Peyer's patch (tissue), 4 donors: ENCODE results near the gene SEMA4D. TPM values are rescaled to one million over a fixed set of nuclear protein-coding genes. Genes with fewer than 3 reads are reported as not detected.
A peak's percentile ranks its signal among the peaks of the same experiment; 100 is the strongest.

Source experiments
- DNase-seq, 3 donors: peaks; one replicate each; pipeline ENCODE4 v3.0.0-alpha.2; 2017 to 2019
- H3K27ac ChIP-seq, 4 donors: fragments of 200-600 bp; sonication (generic); one replicate each; pipeline ENCODE4 v1.5.1; 2016 to 2019
- H3K27me3 ChIP-seq, 2 donors: fragments of 200-600 bp; sonication (generic); one replicate each; pipeline ENCODE4 v1.5.1; 2019
- H3K36me3 ChIP-seq, 3 donors: fragments of 200-600 bp; sonication (generic); one replicate each; pipeline ENCODE4 v1.5.1; 2016 to 2019
- H3K4me1 ChIP-seq, 4 donors: fragments of 200-600 bp; sonication (generic); one replicate each; pipeline ENCODE4 v1.5.1; 2016 to 2019
- H3K4me3 ChIP-seq, 4 donors: fragments of 200-600 bp; sonication (generic); 1 replicate in 3 of 4; 2 replicates in 1 of 4; pipeline ENCODE4 v1.5.1; 2016 to 2019; ENCODE audit warnings: mild to moderate bottlenecking in 1 of 4
- H3K9me3 ChIP-seq, 4 donors: fragments of 200-600 bp; sonication (generic); one replicate each; pipeline ENCODE4 v1.5.1; 2016 to 2019; ENCODE audit warnings: mild to moderate bottlenecking in 1 of 4
- POLR2A ChIP-seq, 2 donors: fragments of 450-650 bp; IDR thresholded peaks; one replicate each; pipeline ENCODE4 v1.5.1; 2017; ENCODE audit warnings: antibody characterized with exemption in 2 of 2, mild to moderate bottlenecking in 2 of 2, moderate library complexity in 2 of 2
- total RNA-seq, 4 donors: library from RNA; depleted of rRNA; stranded (reverse); fragments of >200 nt; gene quantifications; one replicate each; pipeline ENCODE4 v1.1.0, GENCODE V29; 2016
- TF ChIP-seq, protein P1 (sequence below), 6 experiments: fragments of 450-650 bp in 4 of 6; fragments of 200-600 bp in 2 of 6; sonication (generic) in 1 of 6; IDR thresholded peaks; one replicate each; pipeline ENCODE4 v1.5.1; 2017 to 2019; ENCODE audit warnings: antibody characterized with exemption in 6 of 6, mild to moderate bottlenecking in 3 of 6, moderate library complexity in 1 of 6

SEMA4D gene
- total RNA-seq, 4 donors from 2014 or later: 24.3 to 124 (median 30.0) TPM

DNA sequence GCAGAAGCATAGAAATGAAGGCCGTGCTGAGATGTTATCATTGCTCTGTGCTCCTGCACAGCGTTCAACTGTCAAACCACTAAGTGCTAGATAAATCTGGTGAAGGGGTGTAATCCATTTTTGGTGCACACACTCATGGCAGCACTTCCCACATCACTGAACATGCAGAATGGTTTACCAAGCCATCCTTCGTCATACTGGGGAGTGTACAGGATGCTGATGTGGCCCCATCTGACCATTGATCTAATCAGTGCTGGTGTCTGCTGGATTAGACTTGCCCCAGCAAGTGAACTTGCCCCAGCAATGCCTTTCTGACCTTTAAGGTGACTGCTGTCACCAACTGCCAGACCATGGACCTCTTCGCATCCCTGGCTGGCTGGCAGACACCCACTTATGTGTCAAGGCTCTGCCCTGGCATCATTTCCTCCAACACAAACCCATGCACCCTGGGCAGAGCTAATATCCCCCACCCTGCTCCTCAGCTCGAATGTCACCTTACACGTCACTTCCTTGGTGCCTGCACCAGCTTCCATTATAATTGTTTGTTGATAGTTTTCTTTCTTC is 4.2 kb upstream of the SEMA4D start:
- TF ChIP-seq POLR2A (IDR thresholded peaks at IDR 0.05): no peak
- TF ChIP-seq, protein P1, sequence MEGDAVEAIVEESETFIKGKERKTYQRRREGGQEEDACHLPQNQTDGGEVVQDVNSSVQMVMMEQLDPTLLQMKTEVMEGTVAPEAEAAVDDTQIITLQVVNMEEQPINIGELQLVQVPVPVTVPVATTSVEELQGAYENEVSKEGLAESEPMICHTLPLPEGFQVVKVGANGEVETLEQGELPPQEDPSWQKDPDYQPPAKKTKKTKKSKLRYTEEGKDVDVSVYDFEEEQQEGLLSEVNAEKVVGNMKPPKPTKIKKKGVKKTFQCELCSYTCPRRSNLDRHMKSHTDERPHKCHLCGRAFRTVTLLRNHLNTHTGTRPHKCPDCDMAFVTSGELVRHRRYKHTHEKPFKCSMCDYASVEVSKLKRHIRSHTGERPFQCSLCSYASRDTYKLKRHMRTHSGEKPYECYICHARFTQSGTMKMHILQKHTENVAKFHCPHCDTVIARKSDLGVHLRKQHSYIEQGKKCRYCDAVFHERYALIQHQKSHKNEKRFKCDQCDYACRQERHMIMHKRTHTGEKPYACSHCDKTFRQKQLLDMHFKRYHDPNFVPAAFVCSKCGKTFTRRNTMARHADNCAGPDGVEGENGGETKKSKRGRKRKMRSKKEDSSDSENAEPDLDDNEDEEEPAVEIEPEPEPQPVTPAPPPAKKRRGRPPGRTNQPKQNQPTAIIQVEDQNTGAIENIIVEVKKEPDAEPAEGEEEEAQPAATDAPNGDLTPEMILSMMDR (IDR thresholded peaks at IDR 0.05): no peak
- no peak overlapping the region for H3K4me3 ChIP-seq
- no peak for DNase-seq
- no peaks in the 10 kb centered on the region for H3K9me3 ChIP-seq
- H3K27ac ChIP-seq: peak overlapping the region in 3 of 4 donors; percentile 42 to 59 (median 56)
- H3K4me1 ChIP-seq: peaks cover 0 to 14% (median 13%) of the 10 kb centered on the region in 4 donors
- no peaks in the 10 kb centered on the region for H3K36me3 ChIP-seq
- H3K27me3 ChIP-seq: no peaks in the 10 kb centered on the region

DNA sequence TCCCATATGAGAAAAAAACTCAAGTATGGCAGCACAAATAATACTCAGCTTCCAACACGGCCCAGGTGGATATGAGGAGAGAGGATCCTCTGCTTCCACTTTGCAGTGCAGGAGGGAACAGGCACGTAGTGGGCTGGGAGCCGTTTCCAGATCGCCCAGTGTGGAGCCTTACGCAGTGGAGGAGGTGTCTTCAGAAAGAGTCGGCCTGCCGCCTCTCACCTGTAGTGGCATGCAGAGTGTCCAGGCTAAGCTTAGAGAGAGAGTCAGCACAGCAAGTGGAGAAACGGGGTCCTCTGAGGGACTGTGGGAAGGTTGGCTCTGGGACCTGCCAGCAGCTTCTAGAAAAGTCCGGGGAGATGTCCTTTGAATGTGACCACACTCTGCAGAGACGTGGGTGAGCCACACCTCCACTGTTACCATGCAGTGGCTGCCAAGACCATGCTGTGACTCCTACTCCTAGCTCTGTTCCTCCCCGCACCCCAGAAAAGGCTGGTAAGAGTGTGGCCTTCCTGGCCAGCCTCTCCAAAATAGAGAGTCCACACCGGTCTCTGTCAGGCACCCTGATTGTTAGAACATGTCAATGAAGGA is 3.5 kb upstream of the SEMA4D start:
- Histone ChIP-seq H3K4me3 (no peak overlapping the region), H3K27ac (peak overlapping the region in 3 of 4 donors; percentile 42 to 56 (median 55)), H3K9me3 (no peaks in the 10 kb centered on the region), H3K27me3 (no peaks in the 10 kb centered on the region), H3K4me1 (peaks cover 0 to 21% (median 14%) of the 10 kb centered on the region in 4 donors), H3K36me3 (no peaks in the 10 kb centered on the region)
- no peak for TF ChIP-seq POLR2A (IDR thresholded peaks at IDR 0.05)
- TF ChIP-seq, protein P1 (IDR thresholded peaks at IDR 0.05): no peak
- no peak for DNase-seq

GRCh38 chr9:89500008-89500407 is 2.1 kb upstream of the SEMA4D start:
- Histone ChIP-seq H3K27me3 (no peaks in the 10 kb centered on the region), H3K4me1 (peaks cover 0 to 28% (median 21%) of the 10 kb centered on the region in 4 donors), H3K4me3 (no peak overlapping the region), H3K9me3 (no peaks in the 10 kb centered on the region), H3K36me3 (no peaks in the 10 kb centered on the region), H3K27ac (peak overlapping the region in 1 of 4 donors; percentile 87)
- TF ChIP-seq, protein P1 (IDR thresholded peaks at IDR 0.05): no peak
- no peak for DNase-seq

DNA sequence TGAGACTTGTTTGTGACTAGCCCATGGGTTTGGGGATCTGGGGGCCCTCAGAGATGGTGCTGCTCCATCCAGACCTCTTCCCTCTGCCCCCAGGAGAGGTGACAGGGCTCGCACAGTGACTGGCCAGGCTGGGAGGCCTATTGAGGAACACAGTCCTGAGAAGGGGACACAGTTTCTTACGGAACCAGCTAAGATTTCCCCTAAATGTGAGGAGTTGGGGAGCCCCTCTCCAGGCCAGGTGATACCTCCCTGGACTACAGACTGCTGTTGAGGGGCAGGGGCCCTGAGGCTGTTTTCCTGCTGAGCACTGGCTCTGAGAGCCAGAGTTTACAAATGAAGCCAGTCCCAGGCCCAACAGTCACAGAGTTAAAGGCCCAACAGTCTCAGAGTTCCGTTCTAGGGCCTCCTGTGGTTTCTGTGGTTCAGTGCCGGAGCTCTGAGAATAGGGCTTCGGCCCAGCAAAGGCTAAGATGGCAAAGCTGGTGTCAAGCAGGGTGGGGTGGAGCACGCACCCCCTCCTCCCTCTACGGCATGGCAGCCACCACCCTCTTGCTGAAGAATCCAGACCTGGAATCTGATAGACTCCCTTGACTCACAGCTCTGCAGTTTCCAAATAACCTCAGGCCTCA is 1.1 kb upstream of the SEMA4D start:
- no peaks in the 10 kb centered on the region for H3K27me3 ChIP-seq
- peak overlapping the region; percentile 45 to 87 (median 73) for H3K27ac ChIP-seq
- no peak overlapping the region for H3K4me3 ChIP-seq
- no peaks in the 10 kb centered on the region for H3K36me3 ChIP-seq
- peaks cover 0 to 35% (median 22%) of the 10 kb centered on the region in 4 donors for H3K4me1 ChIP-seq
- TF ChIP-seq POLR2A (IDR thresholded peaks at IDR 0.05): no peak
- TF ChIP-seq, protein P1 (IDR thresholded peaks at IDR 0.05): no peak
- H3K9me3 ChIP-seq: no peaks in the 10 kb centered on the region
- peak in 2 of 3 donors; percentile 78 to 83 for DNase-seq

GRCh38 chr9:89497257-89497963 is 503 bp downstream of the SEMA4D start:
- Histone ChIP-seq H3K4me3 (peak overlapping the region; percentile 76 to 98 (median 86)), H3K9me3 (no peaks in the 10 kb centered on the region), H3K36me3 (no peaks in the 10 kb centered on the region), H3K27ac (peak overlapping the region; percentile 81 to 92 (median 86)), H3K27me3 (no peaks in the 10 kb centered on the region), H3K4me1 (peaks cover 0 to 35% (median 24%) of the 10 kb centered on the region in 4 donors)
- TF ChIP-seq POLR2A (IDR thresholded peaks at IDR 0.05): no peak
- TF ChIP-seq, protein P1 (IDR thresholded peaks at IDR 0.05): no peak
- DNase-seq: peak; percentile 64 to 82 (median 66)
